Astrocyte (in vitro differentiated cells and primary cell): ENCODE measurements around the gene AK8. TPM values are rescaled to one million over a fixed set of nuclear protein-coding genes. Genes with fewer than 3 reads are reported as not detected.

Source experiments
- DNase-seq: peaks from one replicate; pipeline ENCODE4 v3.0.0-alpha.2; 2010; ENCODE audit warnings: low read depth
- FAIRE-seq: peaks from 2 replicates; lab custom pipeline; 2011; peaks lifted over from hg19 to GRCh38; lab: Jason Lieb, UNC
- H2AFZ ChIP-seq: 2 replicates; pipeline ENCODE4 v1.6.0; 2012; ENCODE audit warnings: low read depth, low read length, inconsistent platforms
- H3K27ac ChIP-seq: 2 replicates; pipeline ENCODE4 v1.5.1; 2011; ENCODE audit warnings: low read depth, low read length, inconsistent platforms
- H3K27me3 ChIP-seq: 2 replicates; pipeline ENCODE4 v1.6.0; 2011; ENCODE audit warnings: low read length, inconsistent platforms; ENCODE audit not compliant: insufficient read depth
- H3K36me3 ChIP-seq: 2 replicates; pipeline ENCODE4 v1.5.1; 2011; ENCODE audit warnings: low read length, inconsistent platforms; ENCODE audit not compliant: insufficient read depth
- H3K4me1 ChIP-seq: 2 replicates; pipeline ENCODE4 v1.5.1; 2011; ENCODE audit warnings: low read length, inconsistent platforms; ENCODE audit not compliant: insufficient read depth
- H3K4me2 ChIP-seq: 2 replicates; pipeline ENCODE4 v1.6.0; 2012; ENCODE audit warnings: low read length, inconsistent platforms
- H3K4me3 ChIP-seq: 2 replicates; pipeline ENCODE4 v1.5.1; 2011; ENCODE audit warnings: low read depth, mild to moderate bottlenecking, low read length, inconsistent platforms; ENCODE audit not compliant: insufficient read depth
- H3K79me2 ChIP-seq: 2 replicates; pipeline ENCODE4 v1.6.0; 2012; ENCODE audit warnings: mild to moderate bottlenecking, low read length, inconsistent platforms; ENCODE audit not compliant: insufficient read depth
- H3K9ac ChIP-seq: 2 replicates; pipeline ENCODE4 v1.6.0; 2012; ENCODE audit warnings: mild to moderate bottlenecking, low read length, inconsistent platforms
- H3K9me3 ChIP-seq: 2 replicates; pipeline ENCODE4 v1.5.1; 2012; ENCODE audit warnings: low read depth, mild to moderate bottlenecking, low read length, inconsistent platforms; ENCODE audit not compliant: insufficient read depth
- H4K20me1 ChIP-seq: 2 replicates; pipeline ENCODE4 v1.6.0; 2012; ENCODE audit warnings: low read length, inconsistent platforms; ENCODE audit not compliant: insufficient read depth
- H3K27ac Mint-ChIP-seq: one replicate; pipeline ENCODE4 v1.8.0; 2021; ENCODE audit warnings: mild to moderate bottlenecking, mixed read lengths; ENCODE audit not compliant: unreplicated experiment
- H3K27me3 Mint-ChIP-seq: one replicate; pipeline ENCODE4 v1.8.0; 2021; ENCODE audit warnings: low read depth, mixed read lengths; ENCODE audit not compliant: unreplicated experiment
- H3K36me3 Mint-ChIP-seq: one replicate; pipeline ENCODE4 v1.8.0; 2021; ENCODE audit warnings: low read depth, mixed read lengths; ENCODE audit not compliant: unreplicated experiment
- H3K4me1 Mint-ChIP-seq: one replicate; pipeline ENCODE4 v1.8.0; 2021; ENCODE audit warnings: low read depth, mixed read lengths; ENCODE audit not compliant: unreplicated experiment
- H3K4me3 Mint-ChIP-seq: one replicate; pipeline ENCODE4 v1.8.0; 2021; ENCODE audit warnings: mild to moderate bottlenecking, moderate library complexity, mixed read lengths; ENCODE audit not compliant: unreplicated experiment
- H3K9me3 Mint-ChIP-seq: one replicate; pipeline ENCODE4 v1.8.0; 2021; ENCODE audit warnings: mild to moderate bottlenecking, mixed read lengths; ENCODE audit not compliant: unreplicated experiment
- EZH2 ChIP-seq: IDR thresholded peaks from 2 replicates; pipeline ENCODE4 v1.6.1; 2012; ENCODE audit warnings: mild to moderate bottlenecking, low read length, inconsistent platforms; ENCODE audit not compliant: insufficient read depth
- total RNA-seq: library from RNA; stranded (reverse); gene quantifications from 2 replicates; pipeline ENCODE4 v1.2.1, GENCODE V29; 2021
- TF ChIP-seq, protein P1 (sequence below): IDR thresholded peaks from 2 replicates; pipeline ENCODE4 v1.5.1; 2011; ENCODE audit warnings: low read depth, mild to moderate bottlenecking, inconsistent platforms, low read length, moderate library complexity; ENCODE audit not compliant: insufficient read depth

The AK8 gene
- total RNA-seq, 1 donor from 2014 or later = 0.27 TPM

DNA sequence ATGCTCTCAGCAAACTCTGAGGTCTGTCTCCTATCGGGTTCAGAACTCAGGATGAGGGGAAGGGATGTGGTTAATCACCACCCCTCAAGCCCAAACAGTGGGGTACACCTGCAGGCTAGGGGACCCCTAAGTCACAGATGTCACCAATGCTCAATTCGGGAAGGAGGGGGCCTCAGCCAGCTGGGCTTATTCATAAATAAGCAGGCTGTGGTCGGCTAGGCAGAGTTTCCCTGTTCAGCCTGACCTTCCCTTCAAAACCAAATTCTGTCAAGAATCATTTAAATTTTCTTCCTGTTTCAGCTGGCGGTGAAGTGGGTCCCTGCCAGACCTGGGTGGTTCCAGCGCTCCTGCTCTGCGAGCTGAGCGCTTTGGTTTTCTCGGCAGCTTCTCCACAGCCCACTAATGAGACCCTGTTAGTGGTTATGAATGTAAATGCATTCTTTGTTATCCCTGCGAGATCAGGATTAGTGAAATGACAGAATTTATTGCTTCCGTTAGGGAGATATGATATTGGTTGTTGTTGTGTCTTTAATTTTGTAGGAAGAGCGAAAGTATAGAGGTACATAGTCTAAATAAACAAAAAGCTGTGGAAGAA lies 68.3 kb downstream of the AK8 start:
- no peaks in the 10 kb centered on the region for H3K9me3 ChIP-seq
- H3K36me3 Mint-ChIP-seq = peaks cover 3% of the 10 kb centered on the region
- peaks cover 32% of the 10 kb centered on the region for H3K27me3 Mint-ChIP-seq

DNA sequence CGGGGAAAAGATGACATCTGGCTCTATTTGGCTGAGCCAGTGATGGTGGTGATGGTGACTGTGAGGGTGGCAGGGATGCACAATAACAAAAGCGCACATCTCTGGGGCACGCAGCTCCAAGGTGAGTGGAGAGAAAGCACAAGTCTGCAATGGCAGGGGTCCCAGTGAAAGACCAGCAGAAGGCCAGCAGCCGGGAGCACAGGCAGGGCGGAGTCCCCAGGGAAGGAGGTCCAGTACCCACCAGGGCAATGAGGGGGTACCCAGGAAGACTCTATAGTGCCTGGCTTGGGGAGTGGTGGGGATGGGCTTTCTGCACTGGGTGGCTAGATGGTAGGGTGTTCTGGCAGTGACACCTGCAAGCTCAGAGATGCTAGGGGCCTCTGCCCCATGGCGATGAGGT lies 69.4 kb downstream of the AK8 start:
- H4K20me1 ChIP-seq = no peaks in the 10 kb centered on the region
- no peaks in the 10 kb centered on the region for H3K36me3 ChIP-seq
- TF ChIP-seq EZH2 = no peak
- TF ChIP-seq, protein P1, sequence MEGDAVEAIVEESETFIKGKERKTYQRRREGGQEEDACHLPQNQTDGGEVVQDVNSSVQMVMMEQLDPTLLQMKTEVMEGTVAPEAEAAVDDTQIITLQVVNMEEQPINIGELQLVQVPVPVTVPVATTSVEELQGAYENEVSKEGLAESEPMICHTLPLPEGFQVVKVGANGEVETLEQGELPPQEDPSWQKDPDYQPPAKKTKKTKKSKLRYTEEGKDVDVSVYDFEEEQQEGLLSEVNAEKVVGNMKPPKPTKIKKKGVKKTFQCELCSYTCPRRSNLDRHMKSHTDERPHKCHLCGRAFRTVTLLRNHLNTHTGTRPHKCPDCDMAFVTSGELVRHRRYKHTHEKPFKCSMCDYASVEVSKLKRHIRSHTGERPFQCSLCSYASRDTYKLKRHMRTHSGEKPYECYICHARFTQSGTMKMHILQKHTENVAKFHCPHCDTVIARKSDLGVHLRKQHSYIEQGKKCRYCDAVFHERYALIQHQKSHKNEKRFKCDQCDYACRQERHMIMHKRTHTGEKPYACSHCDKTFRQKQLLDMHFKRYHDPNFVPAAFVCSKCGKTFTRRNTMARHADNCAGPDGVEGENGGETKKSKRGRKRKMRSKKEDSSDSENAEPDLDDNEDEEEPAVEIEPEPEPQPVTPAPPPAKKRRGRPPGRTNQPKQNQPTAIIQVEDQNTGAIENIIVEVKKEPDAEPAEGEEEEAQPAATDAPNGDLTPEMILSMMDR = no peak
- FAIRE-seq (no peak), DNase-seq (no peak)
- H3K27me3 Mint-ChIP-seq = peaks cover 32% of the 10 kb centered on the region
- no peaks in the 10 kb centered on the region for H3K4me1 ChIP-seq
- H3K36me3 Mint-ChIP-seq = peaks cover 3% of the 10 kb centered on the region
- no peak overlapping the region for H3K4me3 ChIP-seq
- no peaks in the 10 kb centered on the region for H3K79me2 ChIP-seq
- peaks cover 44% of the 10 kb centered on the region for H3K27me3 ChIP-seq
- no peak overlapping the region for H3K9ac ChIP-seq
- H3K27ac ChIP-seq = no peak overlapping the region
- no peak overlapping the region for H2AFZ ChIP-seq
- peak overlapping the region; percentile 48 for H3K27ac Mint-ChIP-seq
- H3K4me2 ChIP-seq = no peak overlapping the region
- H3K4me3 Mint-ChIP-seq = no peak overlapping the region
- H3K4me1 Mint-ChIP-seq = peaks cover 6% of the 10 kb centered on the region
- H3K9me3 Mint-ChIP-seq = no peaks in the 10 kb centered on the region
- no peaks in the 10 kb centered on the region for H3K9me3 ChIP-seq

More for the DNA sequence above, 68.3 kb downstream of the AK8 start:
- no peak overlapping the region for H3K4me3 ChIP-seq
- peaks cover 44% of the 10 kb centered on the region for H3K27me3 ChIP-seq
- H3K27ac ChIP-seq = no peak overlapping the region
- H2AFZ ChIP-seq = no peak overlapping the region
- Mint-ChIP-seq H3K27ac (no peak overlapping the region), H3K4me1 (peaks cover 6% of the 10 kb centered on the region), H3K4me3 (no peak overlapping the region), H3K9me3 (no peaks in the 10 kb centered on the region)
- no peaks in the 10 kb centered on the region for H3K79me2 ChIP-seq
- no peaks in the 10 kb centered on the region for H4K20me1 ChIP-seq
- no peaks in the 10 kb centered on the region for H3K4me1 ChIP-seq
- H3K36me3 ChIP-seq = no peaks in the 10 kb centered on the region
- H3K9ac ChIP-seq = no peak overlapping the region
- FAIRE-seq = no peak
- H3K4me2 ChIP-seq = no peak overlapping the region
- no peak for DNase-seq
- no peak for TF ChIP-seq EZH2

DNA sequence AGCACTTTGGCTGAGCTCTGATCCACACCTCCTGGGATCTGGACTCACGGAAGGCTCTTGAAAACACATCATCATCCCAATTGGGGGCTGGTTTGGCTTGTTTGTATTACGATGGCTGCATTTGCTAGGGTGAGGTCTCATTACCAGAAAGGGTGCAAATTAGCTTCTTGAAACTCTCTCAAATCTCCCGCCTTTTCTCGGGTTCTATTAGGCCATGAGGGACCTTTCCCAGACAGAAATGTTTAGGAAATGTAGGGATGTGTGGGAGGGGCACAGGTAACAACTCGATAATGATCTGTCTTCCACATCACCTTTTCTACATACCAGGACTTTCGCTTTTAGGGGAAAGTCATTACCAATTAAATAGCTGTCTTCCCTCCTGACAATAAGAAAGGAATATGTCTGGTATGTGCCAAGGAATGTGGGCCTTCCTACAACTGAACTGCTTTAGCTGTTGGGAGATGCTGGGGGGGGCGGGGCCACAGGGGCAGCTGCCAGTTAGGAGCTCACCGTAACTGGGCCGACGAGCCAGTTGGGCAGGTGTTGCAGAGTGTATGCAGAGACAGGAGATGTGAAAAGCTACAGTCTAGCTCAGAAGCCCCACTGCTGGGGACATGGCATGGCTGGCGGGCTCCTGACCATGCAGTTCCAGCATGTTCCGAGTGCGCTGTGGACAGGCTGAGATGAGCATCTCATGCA lies 71.2 kb downstream of the AK8 start:
- H3K27ac Mint-ChIP-seq = no peak overlapping the region
- Histone ChIP-seq H3K4me1 (no peaks in the 10 kb centered on the region), H2AFZ (no peak overlapping the region), H3K9ac (no peak overlapping the region), H3K4me2 (no peak overlapping the region), H3K27ac (no peak overlapping the region), H3K27me3 (peaks cover 44% of the 10 kb centered on the region), H3K36me3 (no peaks in the 10 kb centered on the region), H3K79me2 (no peaks in the 10 kb centered on the region), H3K9me3 (no peaks in the 10 kb centered on the region), H4K20me1 (no peaks in the 10 kb centered on the region), H3K4me3 (no peak overlapping the region)
- peaks cover 3% of the 10 kb centered on the region for H3K9me3 Mint-ChIP-seq
- H3K36me3 Mint-ChIP-seq = peaks cover 3% of the 10 kb centered on the region
- no peak for FAIRE-seq
- no peak for TF ChIP-seq EZH2
- TF ChIP-seq, protein P1 = no peak
- peaks cover 33% of the 10 kb centered on the region for H3K27me3 Mint-ChIP-seq
- DNase-seq = peak; percentile 4
- peaks cover 6% of the 10 kb centered on the region for H3K4me1 Mint-ChIP-seq
- no peak overlapping the region for H3K4me3 Mint-ChIP-seq
